NCI-H2196 (cell line): ENCODE results near the gene TPPP2.
"Not testable (repeated sequence)": the region's sequence is repeated elsewhere in the genome, so short reads cannot be mapped to it uniquely, and the experiment has no call there.

Experiments used
- DNase-seq: peaks from one replicate; lab custom pipeline; 2025; ENCODE audit not compliant: unreplicated experiment; lab: John Stamatoyannopoulos, UW

TPPP2 gene

GRCh38 chr14:21037156-21037555, 7.1 kb downstream of the TPPP2 start:
- no peak for DNase-seq

DNA sequence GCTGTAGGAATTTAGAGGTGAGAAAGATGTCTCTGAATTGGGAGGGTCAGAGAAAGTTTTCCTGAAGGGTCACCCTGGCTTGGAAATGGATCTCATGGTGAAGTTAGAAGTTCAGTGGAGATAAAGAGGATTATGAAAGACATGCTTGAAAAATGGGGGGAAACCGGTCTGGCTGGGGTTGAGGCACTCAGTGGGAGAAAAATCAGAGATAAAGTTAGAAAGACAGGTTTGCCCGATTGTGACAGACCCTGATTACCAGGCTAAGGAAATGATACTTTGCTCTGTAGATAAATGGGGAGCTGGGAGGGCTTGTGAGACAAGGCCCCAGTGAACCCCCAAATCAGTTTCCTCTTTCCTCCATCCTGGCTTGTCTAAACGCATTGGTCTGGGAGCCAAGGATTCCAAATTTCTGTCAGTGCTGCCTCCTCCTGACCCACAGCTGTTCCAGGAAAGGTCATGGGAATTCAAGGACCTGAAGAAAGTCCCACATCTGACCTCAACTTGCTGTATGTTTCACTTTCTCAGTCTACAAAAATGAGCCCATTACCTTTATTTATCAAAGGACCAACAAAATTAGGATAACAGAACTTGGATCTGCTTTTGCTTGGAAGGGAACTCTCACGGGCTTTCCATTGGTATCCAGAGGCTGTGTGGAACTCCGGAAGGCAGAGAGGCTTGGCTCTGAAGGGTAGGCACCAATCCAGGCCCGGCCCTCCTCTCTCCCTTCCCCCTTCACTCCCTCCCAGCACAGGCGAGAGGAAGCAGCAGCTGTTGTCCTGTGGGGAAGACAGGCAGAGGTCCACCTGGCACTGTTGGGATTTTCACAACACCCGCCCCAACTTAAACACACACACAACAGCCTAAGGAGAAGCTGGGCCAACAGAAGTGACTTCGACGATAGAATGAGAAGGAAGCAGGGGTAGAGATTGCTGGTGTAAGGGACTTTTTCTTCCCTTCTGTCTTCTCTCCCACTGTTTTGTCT, 8.7 kb downstream of the TPPP2 start:
- peak; percentile 68 for DNase-seq

GRCh38 chr14:21039585-21040369, 9.8 kb downstream of the TPPP2 start:
- peak; percentile 67 for DNase-seq

DNA sequence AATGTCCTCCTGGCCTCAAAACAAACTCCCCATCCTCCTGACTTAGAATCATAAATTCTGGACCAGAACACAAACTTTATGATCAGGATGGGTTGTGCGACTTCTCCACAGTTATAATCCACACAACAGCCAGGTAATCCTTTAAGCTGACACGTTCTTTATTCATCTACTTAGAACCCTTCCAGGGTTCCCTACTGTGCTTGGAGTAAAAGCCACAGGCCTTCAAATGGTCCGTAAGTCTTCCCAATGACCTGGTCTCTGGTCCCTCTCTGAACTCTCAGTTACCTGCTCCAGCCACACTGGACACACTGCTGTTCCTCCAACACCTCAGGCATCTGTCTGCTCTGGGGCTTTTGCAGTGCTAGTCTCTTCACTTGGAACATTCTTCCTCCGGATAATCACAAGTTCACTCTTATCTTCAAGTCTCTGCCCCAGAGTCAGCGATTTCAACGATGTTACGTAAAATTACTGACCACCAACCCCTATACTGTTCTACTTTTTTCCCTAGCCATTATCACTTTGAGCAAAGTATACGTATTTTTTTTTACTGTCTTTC, 10.4 kb downstream of the TPPP2 start:
- DNase-seq = no peak

- DNase-seq = not testable (repeated sequence)
Observed at GRCh38 chr14:21040941-21041340, 10.9 kb downstream of the TPPP2 start.

DNA sequence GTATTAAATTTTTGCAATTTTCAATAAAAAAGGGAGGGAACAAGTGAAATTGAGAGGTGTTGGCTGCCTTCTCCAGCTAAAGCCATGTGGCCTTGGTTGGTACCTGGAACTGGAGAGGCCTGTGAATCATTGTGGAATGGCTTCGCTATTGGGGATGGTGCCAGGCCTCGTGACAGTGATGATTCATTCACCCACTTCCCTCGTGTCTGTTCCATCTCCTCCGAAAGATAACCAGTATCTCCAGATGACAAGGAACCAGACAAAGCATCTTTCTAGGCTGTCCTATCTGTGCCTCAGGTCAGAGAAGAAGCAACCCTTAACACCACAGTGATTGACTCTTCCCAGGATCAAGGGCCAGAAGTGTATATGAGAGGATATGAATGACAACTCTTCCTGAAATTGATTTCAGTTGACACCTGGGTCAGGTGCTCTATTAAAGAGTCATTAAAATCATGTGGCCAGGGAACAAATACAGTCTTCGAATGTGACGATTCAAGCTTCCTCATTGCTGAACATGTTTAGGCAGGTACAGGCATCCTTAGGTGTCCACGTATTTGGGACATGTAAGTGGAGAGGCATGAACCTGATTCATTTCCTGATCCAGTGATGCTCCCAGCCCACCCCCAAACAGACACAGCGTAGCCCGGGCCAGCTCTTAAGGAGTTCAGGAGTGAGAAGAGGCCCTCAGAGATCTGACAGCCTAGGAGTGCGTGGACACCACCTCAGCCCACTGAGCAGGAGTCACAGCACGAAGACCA, 11.8 kb downstream of the TPPP2 start, which contains the start of gene RNASE7:
Gene RNASE7 (plus strand): TSS at position 687 of the 758 bp plus-strand sequence. CDS start 631 bp downstream, outside the sequence.
- no peak for DNase-seq

- DNase-seq = no peak
Observed at GRCh38 chr14:21042918-21043317, 12.9 kb downstream of the TPPP2 start.

- no peak for DNase-seq
Observed at GRCh38 chr14:21043387-21043973, 13.5 kb downstream of the TPPP2 start.

DNA sequence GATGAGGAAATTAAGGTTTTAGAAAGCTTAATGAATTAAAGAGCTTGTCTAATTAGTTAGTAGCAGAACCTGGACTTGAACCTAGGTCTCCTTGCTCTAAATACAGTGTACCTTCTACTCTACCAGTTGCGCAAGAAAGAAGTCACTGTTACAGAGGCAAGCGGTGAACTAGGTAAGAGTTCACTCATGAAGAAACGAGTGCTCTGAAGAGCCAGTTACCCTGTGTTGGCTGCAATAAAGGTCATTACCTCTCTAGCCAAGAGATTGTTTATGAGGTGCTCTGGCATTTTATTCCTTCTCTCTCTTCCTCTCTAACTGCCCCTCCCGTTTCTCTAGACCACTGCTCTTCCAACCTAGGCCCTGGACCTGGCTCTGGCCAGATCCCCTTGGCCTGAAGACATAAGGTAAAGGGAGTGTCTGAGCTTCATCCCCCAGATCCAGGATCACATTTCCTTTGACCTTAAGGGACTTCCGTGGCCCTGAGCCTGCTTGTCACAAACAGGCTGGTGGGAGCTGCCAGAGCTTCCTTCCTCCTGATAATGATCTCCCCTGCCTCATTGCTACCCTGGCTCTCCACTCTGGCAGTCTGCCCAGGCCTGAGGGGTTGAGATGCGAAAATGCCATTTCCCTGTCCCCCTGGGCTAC, 14.1 kb downstream of the TPPP2 start:
- DNase-seq = no peak

DNA sequence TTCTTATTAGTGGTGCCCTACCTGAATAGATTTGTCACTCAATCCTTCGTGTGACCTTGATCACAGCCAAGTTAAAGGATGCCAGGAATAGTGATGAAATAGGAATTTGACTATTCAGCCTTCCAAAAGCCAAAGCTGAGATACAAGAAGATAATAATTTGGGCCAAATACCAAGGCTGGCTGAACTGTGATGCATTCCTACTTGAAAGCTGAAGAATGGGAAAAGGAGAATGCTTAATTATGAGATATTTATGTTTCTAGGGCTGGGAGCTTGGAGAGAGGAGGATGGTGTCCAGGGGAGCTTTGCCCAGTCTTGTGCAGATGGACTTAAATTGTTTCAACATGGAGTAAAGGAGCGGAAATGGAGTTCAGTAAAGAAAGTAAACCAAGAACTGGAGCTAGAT, 17.4 kb downstream of the TPPP2 start:
- DNase-seq = no peak

DNA sequence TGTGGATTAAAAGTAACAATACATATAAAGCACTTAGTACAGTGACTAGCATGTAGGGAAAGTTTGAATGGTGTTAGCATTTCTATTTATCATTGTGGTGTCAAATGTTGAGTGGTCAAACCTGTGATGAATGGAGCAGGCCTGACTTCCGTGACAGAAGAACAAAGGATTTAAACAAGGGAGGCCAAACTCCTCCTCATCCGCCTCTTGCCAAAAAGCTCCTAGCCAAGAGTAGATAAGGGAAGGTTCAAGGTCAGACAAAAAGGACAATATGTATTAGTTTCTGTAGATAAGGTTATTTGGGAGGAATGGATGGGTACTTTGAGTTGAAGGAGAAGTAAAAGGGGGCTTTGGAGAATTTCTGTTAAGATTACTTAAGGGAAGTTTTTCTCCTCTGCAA, 18.6 kb downstream of the TPPP2 start:
- no peak for DNase-seq

DNA sequence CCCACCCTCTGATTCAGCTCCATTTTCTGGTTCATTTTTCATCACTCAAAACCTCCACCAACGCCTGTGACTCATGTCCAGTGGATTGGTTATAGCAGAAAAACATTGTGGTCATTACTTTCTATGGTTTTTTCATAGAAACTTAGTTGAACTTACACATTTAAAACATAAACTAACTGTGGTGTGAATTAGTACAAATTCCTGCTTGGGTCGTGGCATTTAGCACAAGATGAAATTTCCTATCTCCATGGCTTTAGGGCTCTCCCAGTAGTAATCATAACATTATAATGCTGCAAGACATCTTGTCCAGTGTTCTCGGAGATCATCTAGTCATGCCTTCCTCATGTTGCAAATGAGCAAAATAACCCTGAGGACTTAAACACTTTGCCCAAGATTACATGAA, 19.3 kb downstream of the TPPP2 start:
- DNase-seq = no peak

DNA sequence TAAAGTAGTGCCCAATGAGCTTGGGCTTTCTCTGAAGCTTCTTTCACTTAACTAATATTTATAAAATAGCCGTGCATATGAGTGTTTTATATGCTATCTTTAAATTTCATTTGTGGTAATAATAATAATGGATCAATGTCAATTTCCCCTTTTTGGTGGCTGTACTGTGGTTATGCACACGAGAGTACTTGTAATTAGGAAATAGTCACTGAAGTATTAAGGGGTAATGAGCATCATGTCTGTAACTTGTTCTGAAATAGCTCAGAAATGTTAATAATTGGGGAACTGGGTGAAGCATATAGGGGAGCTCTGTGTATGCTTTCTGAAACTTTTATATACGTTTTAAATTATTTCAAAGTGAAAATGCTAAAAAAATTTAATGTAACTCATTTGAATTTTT, 20.6 kb downstream of the TPPP2 start:
- DNase-seq = no peak

DNA sequence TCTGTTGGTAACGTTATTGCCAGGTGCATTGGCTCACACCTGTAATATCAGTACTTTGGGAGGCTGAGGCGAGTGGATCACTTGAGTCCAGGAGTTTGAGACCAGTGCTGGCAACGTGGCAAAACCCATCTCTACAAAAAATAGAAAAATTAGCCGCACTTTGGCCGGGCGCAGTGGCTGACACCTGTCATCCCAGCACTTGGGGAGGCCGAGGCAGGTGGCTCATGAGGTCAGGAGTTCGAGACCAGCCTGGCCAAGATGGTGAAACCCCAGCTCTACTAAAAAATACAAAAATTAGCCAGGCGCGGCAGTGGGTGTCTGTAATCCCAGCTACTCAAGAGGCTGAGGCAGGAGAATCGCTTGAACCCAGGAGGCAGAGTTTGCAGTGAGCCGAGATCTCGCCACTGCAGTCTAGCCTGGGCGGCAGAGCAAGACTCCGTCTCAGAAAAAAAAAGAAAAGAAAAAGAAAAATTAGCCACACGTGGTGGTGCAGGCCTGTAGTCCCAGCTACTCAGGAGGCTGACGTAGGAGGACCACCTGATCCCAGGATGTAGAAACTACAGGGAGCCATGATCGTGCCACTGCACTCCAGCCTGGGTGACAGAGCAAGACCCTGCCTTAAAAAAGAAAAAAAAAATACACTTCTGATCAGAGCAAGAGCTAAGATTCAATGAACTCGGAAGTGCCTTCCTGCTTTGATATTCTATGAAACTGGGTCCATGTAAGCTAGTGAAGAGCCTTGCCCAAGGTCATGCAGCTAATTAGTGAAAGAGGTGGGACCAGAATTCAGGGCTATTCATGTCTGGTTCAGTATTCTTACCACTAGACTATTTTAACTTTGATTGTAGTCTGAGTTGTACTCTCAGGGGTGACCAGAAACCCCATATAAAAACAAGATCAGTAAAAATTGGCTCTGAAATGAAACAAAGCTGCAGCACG, 23.4 kb downstream of the TPPP2 start:
- DNase-seq = no peak

DNA sequence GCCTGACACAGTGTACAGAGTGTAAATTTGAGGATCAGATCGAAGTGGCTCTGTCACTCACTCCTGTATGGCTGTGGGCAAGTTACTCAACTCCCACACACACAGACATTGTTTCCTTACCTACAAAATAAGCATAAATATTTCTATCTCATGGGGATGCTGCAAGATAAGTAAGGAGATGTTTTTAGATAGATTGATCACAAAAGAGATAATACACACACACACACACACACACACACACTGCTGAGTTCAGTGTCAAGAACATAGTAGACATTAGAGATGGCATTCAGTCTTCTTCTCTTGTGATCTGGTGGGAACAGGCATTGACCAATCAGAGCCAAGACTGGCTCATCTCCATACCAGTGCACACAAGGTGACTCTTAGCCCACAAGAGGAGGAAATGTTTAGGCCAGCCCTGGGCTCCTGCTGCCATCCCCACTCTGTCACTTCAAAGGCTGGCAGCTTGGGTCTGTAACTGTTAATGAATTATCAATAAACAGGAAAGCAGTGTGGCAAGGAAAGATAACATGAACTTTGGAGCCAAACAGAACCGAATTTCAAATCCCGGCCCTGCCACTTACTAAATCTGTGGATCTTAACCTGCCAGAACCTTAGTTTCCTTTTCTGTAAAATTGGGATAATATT, 24.2 kb downstream of the TPPP2 start:
- no peak for DNase-seq

DNA sequence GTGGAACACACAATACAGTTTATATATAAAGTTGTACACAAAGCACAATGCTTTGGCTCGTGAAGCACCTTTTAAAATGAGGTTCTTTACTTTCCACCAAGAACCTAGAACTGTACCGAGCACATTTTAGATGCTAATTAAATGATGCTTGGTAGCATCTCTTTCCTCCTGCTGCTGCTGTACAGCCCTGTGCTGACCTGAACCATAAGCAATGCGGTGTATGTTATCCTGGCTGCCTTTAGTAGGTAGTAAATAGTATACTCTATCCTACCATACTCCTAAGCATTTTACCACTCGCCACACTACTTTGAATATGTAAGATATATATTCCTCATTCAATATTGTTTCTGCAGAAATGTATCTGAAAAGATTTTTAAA, 24.7 kb downstream of the TPPP2 start:
- DNase-seq = no peak

DNA sequence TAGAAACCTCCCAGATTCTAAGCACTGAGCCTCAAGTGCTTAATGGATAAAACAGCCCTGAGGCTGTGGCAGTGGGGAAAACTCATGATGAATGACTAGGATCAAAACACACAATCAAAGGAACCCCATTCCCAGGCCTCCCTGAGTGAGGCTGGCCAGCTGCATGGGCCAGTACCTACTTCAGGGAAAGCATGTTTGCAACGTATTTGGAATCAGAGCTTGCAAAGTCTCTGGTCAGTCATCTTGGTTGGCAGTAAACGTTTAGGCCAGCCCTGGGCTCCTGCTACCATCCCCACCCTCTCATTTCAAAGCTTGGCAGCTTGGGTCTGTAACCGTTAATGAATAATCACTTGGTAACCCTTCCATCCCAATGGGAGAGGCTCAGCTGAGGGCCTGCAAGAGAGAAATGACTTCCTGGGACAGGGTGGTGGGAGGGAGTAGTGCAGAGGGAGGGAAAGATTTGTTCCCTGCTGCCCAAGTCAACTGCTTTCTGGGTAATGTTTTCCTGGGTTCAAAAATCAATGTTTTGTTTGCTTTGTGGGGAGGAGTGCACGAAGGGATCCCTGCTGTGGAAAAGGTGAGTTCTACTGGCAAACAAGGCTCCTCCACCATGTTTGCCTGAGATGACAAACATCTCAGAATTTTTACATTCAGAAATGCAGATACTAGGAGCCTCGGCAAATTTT, 25.6 kb downstream of the TPPP2 start:
- no peak for DNase-seq
